HG02798 (cell line): ENCODE data around the gene DTNBP1.

ENCODE experiments used
- ATAC-seq: cut with Tn5 transposase; IDR thresholded peaks from one replicate; pipeline ENCODE4 v1.9.1; 2021; ENCODE audit warnings: mild to moderate bottlenecking; ENCODE audit not compliant: unreplicated experiment, poor library complexity

The DTNBP1 gene

GRCh38 chr6:15662326-15663129 lies at the start of gene DTNBP1:
TSS of gene DTNBP1 (minus strand) at chr6:15663028. CDS start at chr6:15662869, 159 bp downstream.
- peak; percentile 78 for ATAC-seq

- ATAC-seq = no peak
Measured at GRCh38 chr6:15709651-15710269, 46.9 kb upstream of the DTNBP1 start.

GRCh38 chr6:15708231-15708630 lies 45.4 kb upstream of the DTNBP1 start:
- ATAC-seq = no peak

GRCh38 chr6:15705981-15706380 lies 43.2 kb upstream of the DTNBP1 start:
- no peak for ATAC-seq

GRCh38 chr6:15698471-15698870 lies 35.6 kb upstream of the DTNBP1 start:
- ATAC-seq = no peak

GRCh38 chr6:15697895-15698294 lies 35.1 kb upstream of the DTNBP1 start:
- no peak for ATAC-seq

GRCh38 chr6:15691250-15691869 lies 28.5 kb upstream of the DTNBP1 start:
- ATAC-seq = peak; percentile 98

- ATAC-seq = no peak
Measured at GRCh38 chr6:15690510-15690909, 27.7 kb upstream of the DTNBP1 start.

GRCh38 chr6:15689586-15690482 lies 27.0 kb upstream of the DTNBP1 start:
- ATAC-seq = no peak

- ATAC-seq = no peak
Measured at GRCh38 chr6:15685619-15686018, 22.8 kb upstream of the DTNBP1 start.

GRCh38 chr6:15682965-15683822 lies 20.4 kb upstream of the DTNBP1 start:
- peak; percentile 85 for ATAC-seq

GRCh38 chr6:15681946-15682345 lies 19.1 kb upstream of the DTNBP1 start:
- no peak for ATAC-seq

- ATAC-seq = no peak
Measured at GRCh38 chr6:15678514-15678913, 15.7 kb upstream of the DTNBP1 start.

- no peak for ATAC-seq
Measured at GRCh38 chr6:15677822-15678221, 15.0 kb upstream of the DTNBP1 start.

- no peak for ATAC-seq
Measured at GRCh38 chr6:15675536-15676220, 12.8 kb upstream of the DTNBP1 start.

GRCh38 chr6:15674690-15675386 lies 12.0 kb upstream of the DTNBP1 start:
- ATAC-seq = no peak

- ATAC-seq = no peak
Measured at GRCh38 chr6:15673666-15674065, 10.8 kb upstream of the DTNBP1 start.

GRCh38 chr6:15672818-15673217 lies 10.0 kb upstream of the DTNBP1 start:
- no peak for ATAC-seq
